Skin of body (tissue), 2 donors: Measurements from ENCODE around the gene OMG. TPM values are rescaled to one million over a fixed set of nuclear protein-coding genes. Genes with fewer than 3 reads are reported as not detected.
"Not testable (repeated sequence)": the region's sequence is repeated elsewhere in the genome, so short reads cannot be mapped to it uniquely, and the experiment has no call there.

ENCODE experiments used
- DNase-seq: peaks from one replicate; lab custom pipeline; 2025; lab: John Stamatoyannopoulos, UW
- total RNA-seq: library from RNA; depleted of rRNA; stranded (reverse); fragments of >200 nt; gene quantifications from one replicate; pipeline ENCODE4 v1.2.3, GENCODE V29; 2014

Gene OMG
- total RNA-seq, 1 donor from 2014 or later: 0.20 TPM

DNA sequence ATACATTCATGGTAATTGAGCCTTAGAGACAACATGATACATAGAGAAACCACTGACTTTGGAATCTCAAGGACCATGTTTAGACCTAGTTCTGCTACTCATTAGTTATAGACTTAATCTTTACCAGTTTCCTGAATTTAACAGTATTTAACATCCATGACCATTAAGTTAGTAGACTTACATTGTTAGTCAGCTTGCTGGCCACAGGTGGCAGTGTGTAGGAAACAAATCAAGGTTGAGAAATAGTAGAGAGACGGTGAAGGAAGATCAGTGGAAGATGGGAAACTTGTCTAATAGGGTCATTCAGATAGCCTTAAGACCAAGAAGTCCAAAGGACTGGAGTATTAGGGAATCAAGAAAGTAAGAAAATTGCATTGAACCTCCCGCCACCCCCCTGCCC is 31.0 kb downstream of the OMG start:
- DNase-seq: no peak

- DNase-seq: not testable (repeated sequence)
Observed at GRCh38 chr17:31262923-31263322, 34.1 kb downstream of the OMG start.

DNA sequence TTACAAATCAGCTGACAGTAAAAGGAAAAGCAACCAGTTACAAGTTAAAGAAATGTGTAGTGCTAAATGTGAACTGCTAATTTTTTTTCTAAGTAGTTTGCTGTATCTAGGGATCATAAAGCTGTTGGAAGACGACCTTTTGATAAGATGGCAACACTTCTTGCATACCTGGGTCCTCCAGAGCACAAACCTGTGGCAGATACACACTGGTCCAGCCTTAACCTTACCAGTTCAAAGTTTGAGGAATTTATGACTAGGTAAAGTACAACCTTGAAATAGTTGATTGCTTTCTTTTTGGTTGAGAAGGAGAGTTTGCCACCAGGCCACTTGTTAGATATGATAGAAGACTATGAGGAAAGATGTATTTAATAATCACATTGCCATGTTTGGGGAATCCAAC is 35.4 kb downstream of the OMG start:
- DNase-seq: no peak

- DNase-seq: no peak
Observed at GRCh38 chr17:31260151-31260550, 36.9 kb downstream of the OMG start.

DNA sequence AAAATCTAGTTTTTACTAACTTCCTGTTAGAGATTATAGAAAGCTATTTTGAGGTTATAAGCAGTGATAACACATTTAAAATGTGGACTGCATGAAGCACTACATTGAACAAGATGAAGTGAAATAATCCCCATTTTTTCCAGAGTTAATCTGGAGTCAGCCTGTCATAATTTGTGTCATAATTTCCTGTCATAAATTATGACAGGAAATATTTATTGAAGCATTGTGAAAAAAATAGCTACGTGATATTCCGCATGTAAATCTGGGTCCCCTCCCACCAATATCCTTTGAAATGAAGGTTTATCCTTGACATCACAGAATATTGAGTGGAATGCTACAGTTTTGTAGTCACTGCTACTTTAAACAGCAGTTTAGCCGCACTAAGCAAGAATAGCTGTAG is 40.1 kb downstream of the OMG start:
- DNase-seq: no peak

DNA sequence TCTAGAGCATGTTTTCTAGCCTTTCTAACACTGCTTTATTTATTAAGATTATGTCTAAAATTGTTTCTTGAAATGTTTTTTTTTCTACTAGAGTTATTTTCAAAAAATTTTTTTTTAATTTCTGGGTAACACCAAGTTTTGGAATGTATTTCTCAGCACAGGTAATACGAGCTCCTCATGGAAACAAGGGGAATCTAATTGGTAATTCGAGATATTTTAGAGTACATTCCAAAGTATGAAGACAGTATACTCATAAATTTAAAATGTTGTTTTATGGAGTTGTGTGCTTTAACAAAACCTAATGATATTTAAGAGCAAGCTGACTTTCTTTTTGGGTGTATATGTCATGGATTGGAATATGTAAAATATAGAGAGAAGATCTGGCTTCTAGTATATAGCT is 42.4 kb downstream of the OMG start:
- no peak for DNase-seq

DNA sequence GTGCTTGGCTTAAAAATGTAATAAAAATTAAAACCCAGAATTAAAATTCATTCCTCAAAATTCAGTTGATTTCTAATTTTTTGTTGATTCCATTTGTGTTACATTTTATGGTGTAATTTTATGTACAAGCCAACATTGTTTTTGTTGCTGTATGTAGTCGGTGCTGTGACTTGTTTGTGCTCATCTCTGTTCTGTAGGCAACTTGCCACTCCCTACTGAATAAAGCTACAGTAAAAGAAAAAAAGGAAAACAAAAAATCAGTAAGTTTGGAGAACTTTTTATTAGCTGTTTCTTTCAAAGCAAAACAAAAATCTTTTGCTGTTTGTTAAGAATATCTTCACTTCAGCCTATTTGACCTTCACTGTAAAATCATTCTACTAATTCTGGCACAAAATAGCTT is 44.3 kb downstream of the OMG start:
- DNase-seq: no peak

GRCh38 chr17:31251970-31252328 is 45.1 kb downstream of the OMG start:
- DNase-seq: no peak

DNA sequence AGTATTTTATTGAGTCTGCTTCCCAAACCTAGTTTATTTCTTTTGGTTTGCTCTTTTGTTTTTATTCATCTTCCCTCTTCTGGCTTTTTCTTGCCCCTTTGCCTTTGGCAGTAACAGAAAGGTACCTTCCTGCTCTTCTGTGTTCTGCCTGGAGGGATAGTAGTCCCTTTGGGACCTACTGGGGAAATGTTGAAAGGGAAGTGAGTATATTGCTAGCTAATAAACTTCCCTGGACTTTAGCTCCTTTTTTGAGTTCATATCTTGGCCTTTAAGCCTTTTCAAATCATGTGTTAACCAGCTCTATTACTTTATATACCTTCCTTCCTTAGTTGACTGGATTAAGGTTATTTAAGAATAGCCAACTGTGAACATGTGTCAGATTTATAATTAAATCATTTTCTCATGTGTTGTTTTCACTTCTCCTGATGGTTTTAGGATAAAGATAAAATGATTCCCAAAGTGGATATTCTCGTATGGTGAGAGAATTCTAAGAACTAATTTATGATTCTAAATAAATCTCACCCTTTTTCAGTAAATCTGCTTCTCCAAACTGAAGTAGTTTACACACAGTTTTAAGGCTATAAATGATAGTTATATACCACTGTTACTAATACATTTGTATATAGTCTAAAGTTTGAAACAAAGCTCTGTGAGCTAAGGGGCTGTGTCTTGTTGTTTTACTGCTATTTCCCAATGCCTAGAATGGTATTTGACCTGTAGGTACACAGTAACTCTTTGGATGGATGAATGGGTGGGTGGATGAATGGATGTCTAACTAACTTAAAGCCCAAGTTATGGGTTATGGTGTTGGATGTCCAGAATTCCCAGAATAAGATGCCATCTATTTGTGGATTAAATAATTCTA is 45.7 kb downstream of the OMG start:
- no peak for DNase-seq

- no peak for DNase-seq
Observed at GRCh38 chr17:31250229-31250628, 46.8 kb downstream of the OMG start.

DNA sequence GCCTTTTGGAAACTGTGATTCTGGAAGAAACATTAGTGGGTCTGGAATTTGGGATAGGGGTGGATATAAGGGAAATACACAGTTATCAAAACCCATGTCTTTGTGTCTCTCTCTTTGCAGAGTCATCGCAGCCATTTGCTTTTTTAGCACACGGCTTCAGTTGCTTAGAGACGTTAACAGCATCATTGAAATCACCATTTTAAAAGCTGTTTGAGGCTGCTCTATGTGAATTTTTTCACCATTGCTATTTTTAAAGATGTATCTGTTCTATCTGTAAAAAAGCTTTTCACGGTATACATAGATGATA is 47.3 kb downstream of the OMG start:
- DNase-seq: no peak

DNA sequence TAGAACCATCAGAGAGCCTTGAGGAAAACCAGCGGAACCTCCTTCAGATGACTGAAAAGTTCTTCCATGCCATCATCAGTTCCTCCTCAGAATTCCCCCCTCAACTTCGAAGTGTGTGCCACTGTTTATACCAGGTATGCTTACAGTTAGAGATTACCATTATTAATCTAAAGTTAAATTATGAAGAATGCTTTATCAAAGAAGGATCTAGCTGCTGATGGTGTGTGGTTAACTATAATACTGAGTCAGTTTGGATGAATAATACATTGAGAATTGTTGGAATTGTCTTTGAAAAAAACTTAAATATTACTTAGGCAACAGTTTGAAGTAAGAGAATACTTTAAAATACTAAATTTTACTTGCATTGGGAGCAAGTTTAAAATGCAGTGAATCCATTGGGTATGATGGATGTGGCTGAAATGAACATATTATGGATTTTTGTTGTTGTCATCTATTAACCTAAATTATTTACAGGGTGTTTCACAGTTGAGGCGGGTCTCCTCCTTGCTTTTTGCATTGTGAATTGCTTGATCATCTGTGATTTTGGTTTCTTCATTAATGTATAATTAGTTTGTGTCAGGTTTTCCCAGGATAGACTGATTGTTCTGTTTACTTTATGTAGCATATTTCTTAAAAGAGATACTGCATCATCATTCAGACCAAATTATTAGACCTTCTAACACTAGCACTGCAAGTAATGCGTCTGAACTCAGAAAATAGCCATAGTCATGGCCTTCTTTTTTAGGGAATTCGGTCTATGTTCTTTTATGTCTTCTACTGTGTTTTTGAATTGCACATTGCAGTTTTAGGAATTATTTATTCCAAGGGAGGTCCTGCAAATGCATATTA is 47.8 kb downstream of the OMG start:
- DNase-seq: no peak

Other genes with a start within 250 kb of the OMG start
- gene NF1, start 202.3 kb downstream of the OMG start, total RNA-seq: 70.9 TPM
- 4.0 TPM for gene EVI2B, start 16.8 kb upstream of the OMG start, total RNA-seq
- 8.9 TPM for gene EVI2A, start 24.4 kb upstream of the OMG start, total RNA-seq
- 6.7 TPM for gene RAB11FIP4, start 94.4 kb upstream of the OMG start, total RNA-seq